IMR-90 (cell line): ENCODE results near the gene NDUFB7. TPM values are rescaled to one million over a fixed set of nuclear protein-coding genes. Genes with fewer than 3 reads are reported as not detected.
A peak's percentile ranks its signal among the peaks of the same experiment; 100 is the strongest.

Experiments used
- ATAC-seq: fragments of 200-7000 bp; cut with Tn5 transposase; 2 replicates; pipeline ENCODE4 v1.9.1; 2020; ENCODE audit warnings: low read depth, mild to moderate bottlenecking, moderate library complexity
- BruUV-seq: library from RNA; stranded (reverse); fragments of 400-500 nt; replicated peaks from 2 replicates; lab custom pipeline; 2021; lab: Mats Ljungman, UMichigan
- CTCF ChIA-PET: fragments of 300-600 bp; formaldehyde crosslinking; extraction: SDS; loops from one replicate; lab custom pipeline; 2021; ENCODE audit warnings: antibody characterized with exemption; lab: Yijun Ruan, JAX
- POLR2A ChIA-PET: fragments of 300-600 bp; sonication (Branson Sonifier 250); formaldehyde crosslinking; loops from one replicate; lab custom pipeline; 2022; ENCODE audit warnings: antibody characterized with exemption; ENCODE audit not compliant: unreplicated experiment; lab: Charles Lee
- DNase-seq: peaks from one replicate; pipeline ENCODE4 v3.0.0; 2013
- H2AFZ ChIP-seq: replicated peaks from 2 replicates; pipeline ENCODE3; 2013; ENCODE audit warnings: low read length, mild to moderate bottlenecking; ENCODE audit not compliant: poor library complexity
- H2AK5ac ChIP-seq: 2 replicates; pipeline ENCODE4 v1.6.1; 2013; ENCODE audit warnings: low read depth, low read length, inconsistent platforms
- H2AK9ac ChIP-seq: replicated peaks from 2 replicates; pipeline ENCODE3; 2013; ENCODE audit warnings: mild to moderate bottlenecking, low read depth, low read length, moderate library complexity; ENCODE audit not compliant: poor library complexity
- H2BK120ac ChIP-seq: 2 replicates; pipeline ENCODE4 v1.6.1; 2013; ENCODE audit warnings: low read depth, low read length, inconsistent platforms
- H2BK15ac ChIP-seq: 3 replicates; pipeline ENCODE4 v1.6.1; 2013; ENCODE audit warnings: low read depth, low read length, inconsistent platforms
- H2BK20ac ChIP-seq: 2 replicates; pipeline ENCODE4 v1.6.1; 2013; ENCODE audit warnings: low read depth, mild to moderate bottlenecking, inconsistent platforms, low read length, moderate library complexity
- H2BK5ac ChIP-seq: 2 replicates; pipeline ENCODE4 v1.6.1; 2013; ENCODE audit warnings: mild to moderate bottlenecking, low read depth, low read length, inconsistent platforms; ENCODE audit not compliant: poor library complexity, severe bottlenecking
- H3K14ac ChIP-seq: replicated peaks from 2 replicates; pipeline ENCODE4 v1.6.1; 2013; ENCODE audit warnings: low read depth, low read length, inconsistent platforms
- H3K18ac ChIP-seq: 2 replicates; pipeline ENCODE4 v1.6.1; 2013; ENCODE audit warnings: low read depth, low read length, control low read depth
- H3K23ac ChIP-seq: 2 replicates; pipeline ENCODE4 v1.6.1; 2013; ENCODE audit warnings: low read depth, low read length, inconsistent platforms
- H3K27ac ChIP-seq: 2 replicates; pipeline ENCODE4 v1.5.1; 2013; ENCODE audit warnings: mild to moderate bottlenecking, control low read depth, low read length; ENCODE audit not compliant: insufficient read depth
- H3K27me3 ChIP-seq: 2 replicates; pipeline ENCODE4 v1.6.1; 2013; ENCODE audit warnings: low read length; ENCODE audit not compliant: control insufficient read depth, insufficient read depth
- H3K36me3 ChIP-seq: 2 replicates; pipeline ENCODE4 v1.6.1; 2013; ENCODE audit warnings: low read length, mixed read lengths; ENCODE audit not compliant: control insufficient read depth, insufficient read depth
- H3K4ac ChIP-seq: 2 replicates; pipeline ENCODE4 v1.6.1; 2013; ENCODE audit warnings: low read depth, low read length, inconsistent platforms
- H3K4me1 ChIP-seq: 2 replicates; pipeline ENCODE4 v1.6.1; 2013; ENCODE audit warnings: low read length, mixed read lengths; ENCODE audit not compliant: control insufficient read depth, insufficient read depth
- H3K4me2 ChIP-seq: 2 replicates; pipeline ENCODE4 v1.6.1; 2013; ENCODE audit warnings: low read depth, mild to moderate bottlenecking, control low read depth, low read length, moderate library complexity
- H3K4me3 ChIP-seq: 2 replicates; pipeline ENCODE4 v1.5.1; 2013; ENCODE audit warnings: low read depth, mild to moderate bottlenecking, control low read depth, low read length, moderate library complexity; ENCODE audit not compliant: insufficient read depth
- H3K56ac ChIP-seq: 2 replicates; pipeline ENCODE4 v1.6.1; 2013; ENCODE audit warnings: low read length, inconsistent platforms; ENCODE audit not compliant: insufficient read depth; ENCODE audit errors: extremely low read depth
- H3K79me1 ChIP-seq, 2 experiments: 2 replicates each; pipeline ENCODE4 v1.6.1; 2013; ENCODE audit warnings: low read length in 2 of 2, inconsistent platforms in 1 of 2, low read depth in 1 of 2
- H3K9ac ChIP-seq: 2 replicates; pipeline ENCODE4 v1.6.1; 2013; ENCODE audit warnings: low read depth, low read length, control low read depth
- H3K9me1 ChIP-seq: 2 replicates; pipeline ENCODE4 v1.6.1; 2013; ENCODE audit warnings: low read length, inconsistent platforms; ENCODE audit not compliant: insufficient read depth
- H3K9me3 ChIP-seq: 2 replicates; pipeline ENCODE4 v1.6.1; 2013; ENCODE audit warnings: low read length; ENCODE audit not compliant: control insufficient read depth, insufficient read depth
- H4K20me1 ChIP-seq: 2 replicates; pipeline ENCODE4 v1.6.1; 2013; ENCODE audit warnings: low read length, inconsistent platforms; ENCODE audit not compliant: insufficient read depth
- H4K5ac ChIP-seq: 2 replicates; pipeline ENCODE4 v1.6.1; 2013; ENCODE audit warnings: mild to moderate bottlenecking, low read depth, low read length, control low read depth
- H4K8ac ChIP-seq, 2 experiments: 2 replicates each; pipeline ENCODE4 v1.6.1; 2013; ENCODE audit warnings: low read depth in 2 of 2, low read length in 2 of 2, control low read depth in 1 of 2, inconsistent platforms in 1 of 2
- H4K91ac ChIP-seq: 2 replicates; pipeline ENCODE4 v1.6.1; 2013; ENCODE audit warnings: low read depth, low read length, inconsistent platforms; ENCODE audit not compliant: insufficient read depth
- NFE2L2 ChIP-seq: fragments of 150-350 bp; IDR thresholded peaks from 2 replicates; pipeline ENCODE4 v1.6.1; 2016; ENCODE audit warnings: low read depth, mild to moderate bottlenecking, low read length
- RAD21 ChIP-seq: IDR thresholded peaks from 2 replicates; pipeline ENCODE4 v1.6.1; 2012; ENCODE audit warnings: low read length, improper control_type of control experiment
- RCOR1 ChIP-seq: IDR thresholded peaks from 2 replicates; pipeline ENCODE4 v1.6.1; 2012; ENCODE audit warnings: mild to moderate bottlenecking, low read length, improper control_type of control experiment; ENCODE audit not compliant: insufficient replicate concordance
- SMC3 ChIP-seq: fragments of 150-350 bp; IDR thresholded peaks from 2 replicates; pipeline ENCODE4 v1.6.1; 2016; ENCODE audit warnings: low read depth, mild to moderate bottlenecking, antibody characterized with exemption, low read length, moderate library complexity
- WGBS, 2 experiments: methylation state at CpG; one replicate each; pipeline versions ENCODE4 v1.1.5 to v1.1.7; 2013; ENCODE audit warnings: missing lambda C conversion rate in 2 of 2; ENCODE audit not compliant: insufficient read length in 1 of 2; ENCODE audit errors: extremely low coverage in 2 of 2; 5-methylcytosine and 5-hydroxymethylcytosine counted together
- dilution Hi-C: fragments of 300-500 bp; cut with HindIII; formaldehyde crosslinking; loops from one replicate; pipeline ENCODE4 v1.14.3; 2018; ENCODE audit warnings: low sequenced_read_pairs; ENCODE audit not compliant: unreplicated experiment
- in situ Hi-C: fragments of 300-500 bp; cut with MboI; formaldehyde crosslinking; loops from 3 replicates; pipeline ENCODE4 v1.14.3; 2019; ENCODE audit warnings: low sequenced_read_pairs, inconsistent platforms, mixed read lengths
- intact Hi-C: fragments of 100-400 bp; cut with micrococcal nuclease; formaldehyde crosslinking; loops from 2 replicates; pipeline ENCODE4 v1.10.0; 2022
- polyA plus RNA-seq, 3 experiments: library from polyadenylated mRNA; depleted of rRNA; stranded (reverse); fragments of >200 nt; gene quantifications; 2 replicates each; pipeline ENCODE4 v1.2.3, GENCODE V29; 2012; ENCODE audit warnings: low replicate concordance in 1 of 3
- total RNA-seq: library from RNA; depleted of rRNA; stranded (reverse); fragments of >200 nt; gene quantifications from 2 replicates; pipeline ENCODE4 v1.2.3, GENCODE V29; 2012
- TF ChIP-seq, protein P1 (sequence below): conservative IDR thresholded peaks from 2 replicates; pipeline ENCODE4 v1.5.1; 2012; ENCODE audit warnings: mild to moderate bottlenecking, low read depth, low read length, improper control_type of control experiment

The NDUFB7 gene
- total and polyA plus RNA-seq, 2 of the 4 experiments (the other 2 are of a cell fraction): 436 to 523 TPM

DNA sequence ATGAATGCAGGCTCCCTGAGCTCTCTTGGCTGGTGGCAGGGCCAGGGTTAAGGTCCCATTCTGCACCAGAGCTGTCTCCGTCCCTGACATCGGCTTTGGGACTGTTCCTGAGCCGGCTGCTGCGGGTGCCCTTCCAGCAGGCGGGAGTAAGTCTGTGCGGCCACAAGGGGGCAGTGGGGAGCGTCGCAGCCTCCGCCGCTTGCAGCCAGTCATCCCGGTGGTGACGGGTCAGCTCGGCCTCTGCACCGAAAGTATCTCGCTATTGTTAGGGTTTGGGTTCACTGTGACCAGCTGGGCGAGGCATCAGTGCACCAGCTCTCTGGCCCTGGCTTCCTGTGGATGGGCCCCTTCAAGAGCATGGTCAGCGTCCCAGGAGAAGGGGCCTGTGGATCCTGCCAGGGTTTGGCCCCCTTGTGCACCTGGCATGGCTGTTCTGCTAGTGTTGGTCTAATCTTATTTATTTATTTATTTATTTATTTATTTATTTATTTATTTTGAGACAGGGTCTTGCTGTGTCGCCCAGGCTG lies 15.1 kb downstream of the NDUFB7 start:
- H2BK120ac ChIP-seq: no peak overlapping the region
- H3K9me1 ChIP-seq: peaks cover 7% of the 10 kb centered on the region
- H2BK5ac ChIP-seq: no peak overlapping the region
- in situ Hi-C loops: loop anchor here (25.0 kb wide), 1 partner anchor 881 kb away; the partner anchor contains the start of gene WIZ
- no peak overlapping the region for H2BK20ac ChIP-seq
- H3K4me1 ChIP-seq: peaks cover 5% of the 10 kb centered on the region; the same call in 1 of the 2 replicates
- no peak overlapping the region; the same call in 1 of the 2 replicates for H4K91ac ChIP-seq
- ChIA-PET POLR2A (no interaction called here), CTCF (interaction anchor here (0.6 to 1.3 kb wide), 6 partner anchors 9 to 31 kb away, joined by 3 to 5 read pairs (median 3); no protein-coding TSS in a partner anchor)
- H3K23ac ChIP-seq: no peak overlapping the region
- no peak overlapping the region for H3K27ac ChIP-seq
- peaks cover 10 to 51% of the 10 kb centered on the region in 2 experiments for H3K79me1 ChIP-seq
- H2AFZ ChIP-seq: peak overlapping the region; percentile 92
- 0 out of 2 replicates have a peak overlapping the region, but pooled peaks have one; percentile 51 for H2AK5ac ChIP-seq
- WGBS, 2 experiments: 25% methylated on average over 4 of the region's 18 CpGs; no CpG with 5 or more reads in 1 of the 2 experiments
- peak overlapping the region; percentile 83 for H3K4ac ChIP-seq
- TF ChIP-seq SMC3 (peak; percentile 64), RAD21 (peak; percentile 61), RCOR1 (peak; percentile 52), NFE2L2 (no peak)
- TF ChIP-seq, protein P1, sequence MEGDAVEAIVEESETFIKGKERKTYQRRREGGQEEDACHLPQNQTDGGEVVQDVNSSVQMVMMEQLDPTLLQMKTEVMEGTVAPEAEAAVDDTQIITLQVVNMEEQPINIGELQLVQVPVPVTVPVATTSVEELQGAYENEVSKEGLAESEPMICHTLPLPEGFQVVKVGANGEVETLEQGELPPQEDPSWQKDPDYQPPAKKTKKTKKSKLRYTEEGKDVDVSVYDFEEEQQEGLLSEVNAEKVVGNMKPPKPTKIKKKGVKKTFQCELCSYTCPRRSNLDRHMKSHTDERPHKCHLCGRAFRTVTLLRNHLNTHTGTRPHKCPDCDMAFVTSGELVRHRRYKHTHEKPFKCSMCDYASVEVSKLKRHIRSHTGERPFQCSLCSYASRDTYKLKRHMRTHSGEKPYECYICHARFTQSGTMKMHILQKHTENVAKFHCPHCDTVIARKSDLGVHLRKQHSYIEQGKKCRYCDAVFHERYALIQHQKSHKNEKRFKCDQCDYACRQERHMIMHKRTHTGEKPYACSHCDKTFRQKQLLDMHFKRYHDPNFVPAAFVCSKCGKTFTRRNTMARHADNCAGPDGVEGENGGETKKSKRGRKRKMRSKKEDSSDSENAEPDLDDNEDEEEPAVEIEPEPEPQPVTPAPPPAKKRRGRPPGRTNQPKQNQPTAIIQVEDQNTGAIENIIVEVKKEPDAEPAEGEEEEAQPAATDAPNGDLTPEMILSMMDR: peak; percentile 85
- no TSS peak for BruUV-seq
- peak; percentile 77 for DNase-seq
- no peak overlapping the region for H2BK15ac ChIP-seq
- peak overlapping the region in 1 of 2 experiments; percentile 76; a peak in 1 of 4 replicates for H4K8ac ChIP-seq
- H3K4me3 ChIP-seq: no peak overlapping the region
- peak; percentile 97 for ATAC-seq
- no peaks in the 10 kb centered on the region for H3K9me3 ChIP-seq
- H4K5ac ChIP-seq: no peak overlapping the region
- H3K9ac ChIP-seq: no peak overlapping the region
- H3K56ac ChIP-seq: no peak overlapping the region
- no peaks in the 10 kb centered on the region for H3K27me3 ChIP-seq
- no peak overlapping the region for H3K18ac ChIP-seq
- no peaks in the 10 kb centered on the region for H3K36me3 ChIP-seq
- intact Hi-C loops: no loop called here
- H3K4me2 ChIP-seq: peak overlapping the region; percentile 56
- dilution Hi-C loops: no loop called here
- H4K20me1 ChIP-seq: peaks cover 10% of the 10 kb centered on the region
- peak overlapping the region; percentile 93 for H3K14ac ChIP-seq
- peak overlapping the region; percentile 84 for H2AK9ac ChIP-seq
